PC-9 (cell line): ENCODE data around the gene ADRB1. TPM values are rescaled to one million over a fixed set of nuclear protein-coding genes. Genes with fewer than 3 reads are reported as not detected.

Experiments
- BruUV-seq: library from RNA; stranded (reverse); fragments of 400-500 nt; replicated peaks from 2 replicates; lab custom pipeline; 2021; lab: Mats Ljungman, UMichigan
- CTCF ChIA-PET: fragments of 300-600 bp; sonication (Branson Sonifier 250); formaldehyde crosslinking; loops from one replicate; lab custom pipeline; 2022; ENCODE audit warnings: antibody characterized with exemption; lab: Charles Lee
- POLR2A ChIA-PET: fragments of 300-600 bp; sonication (Branson Sonifier 250); formaldehyde crosslinking; loops from one replicate; lab custom pipeline; 2022; ENCODE audit warnings: antibody characterized with exemption; ENCODE audit not compliant: unreplicated experiment; lab: Charles Lee
- DNase-seq, 2 experiments: peaks; one replicate each; pipeline versions ENCODE4 v3.0.0 to v3.0.0-alpha.2; 2015 to 2022; ENCODE audit warnings: mixed read lengths in 1 of 2
- H2AFZ ChIP-seq: fragments of 200-600 bp; sonication (generic); 2 replicates; pipeline ENCODE4 v1.8.1; 2017; ENCODE audit warnings: antibody characterized with exemption
- H3F3A ChIP-seq: fragments of 200-600 bp; sonication (generic); 2 replicates; pipeline ENCODE4 v1.8.1; 2017; ENCODE audit warnings: antibody characterized with exemption, mild to moderate bottlenecking, low read depth; ENCODE audit not compliant: insufficient read depth
- H3K27ac ChIP-seq: fragments of 200-600 bp; sonication (generic); 2 replicates; pipeline ENCODE4 v1.6.1; 2016; ENCODE audit warnings: mixed run types
- H3K27me3 ChIP-seq: fragments of 200-600 bp; sonication (generic); 2 replicates; pipeline ENCODE4 v1.6.1; 2016; ENCODE audit warnings: low read depth, mixed run types; ENCODE audit not compliant: insufficient read depth
- H3K36me3 ChIP-seq: fragments of 200-600 bp; sonication (generic); 2 replicates; pipeline ENCODE4 v1.6.1; 2016; ENCODE audit warnings: low read depth, mixed run types
- H3K4me1 ChIP-seq: fragments of 200-600 bp; sonication (generic); replicated peaks from 2 replicates; pipeline ENCODE4 v1.6.1; 2016; ENCODE audit warnings: mixed run types; ENCODE audit not compliant: insufficient read depth
- H3K4me2 ChIP-seq: fragments of 200-600 bp; sonication (generic); 2 replicates; pipeline ENCODE4 v1.6.1; 2017; ENCODE audit warnings: mixed run types
- H3K4me3 ChIP-seq: fragments of 200-600 bp; sonication (generic); 2 replicates; pipeline ENCODE4 v1.6.1; 2016; ENCODE audit warnings: mixed run types
- H3K79me2 ChIP-seq: fragments of 200-600 bp; sonication (generic); 2 replicates; pipeline ENCODE4 v1.6.1; 2017; ENCODE audit warnings: low read depth, mixed run types
- H3K9me2 ChIP-seq: fragments of 200-600 bp; sonication (generic); 2 replicates; pipeline ENCODE4 v1.8.1; 2017; ENCODE audit warnings: mild to moderate bottlenecking; ENCODE audit not compliant: insufficient read depth
- H3K9me3 ChIP-seq: fragments of 200-600 bp; sonication (generic); 2 replicates; pipeline ENCODE4 v1.8.1; 2016; ENCODE audit warnings: low read depth; ENCODE audit not compliant: insufficient read depth
- H4K20me1 ChIP-seq: fragments of 200-600 bp; sonication (generic); 2 replicates; pipeline ENCODE4 v1.8.1; 2017; ENCODE audit not compliant: insufficient read depth
- CTCF ChIP-seq: fragments of 200-600 bp; sonication (generic); conservative IDR thresholded peaks from 2 replicates; pipeline ENCODE4 v1.6.1; 2017; ENCODE audit warnings: mixed run types, antibody characterized with exemption, mild to moderate bottlenecking, moderate library complexity
- EZH2 ChIP-seq: fragments of 200-600 bp; sonication (generic); IDR thresholded peaks from 2 replicates; pipeline ENCODE4 v1.8.0; 2017; ENCODE audit warnings: antibody characterized with exemption, low read depth
- intact Hi-C: fragments of 100-400 bp; cut with micrococcal nuclease; formaldehyde crosslinking; loops from one replicate; pipeline ENCODE4 v1.10.0; 2022; ENCODE audit not compliant: unreplicated experiment
- total RNA-seq: library from RNA; stranded (reverse); gene quantifications from 2 replicates; pipeline ENCODE4 v1.2.3, GENCODE V29; 2021

The ADRB1 gene
- total RNA-seq, 1 experiment from 2014 or later: 0.48 TPM

GRCh38 chr10:114064151-114065048 is 20.7 kb downstream of the ADRB1 start:
- CTCF ChIA-PET: no interaction called here
- TF ChIP-seq EZH2 (no peak), CTCF (no peak)

DNA sequence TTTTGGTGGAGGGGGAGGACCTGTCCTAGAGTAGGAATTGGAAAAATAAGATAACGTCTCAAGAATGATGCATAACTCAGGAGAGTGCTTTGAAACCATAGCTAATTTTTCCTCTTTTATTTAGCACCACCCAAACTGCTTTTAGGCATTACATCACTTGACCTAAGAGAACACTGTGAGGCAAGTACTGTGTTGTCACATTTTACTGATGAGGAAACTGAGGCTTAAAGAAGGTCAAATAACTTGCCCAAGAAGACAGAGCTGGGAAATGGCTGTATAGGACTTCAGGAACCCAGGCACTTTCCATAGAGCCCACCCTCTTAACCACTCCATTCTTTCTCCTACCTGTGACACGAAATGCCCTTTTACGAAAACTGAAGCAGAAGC is 21.4 kb downstream of the ADRB1 start:
- H3K36me3 ChIP-seq: no peaks in the 10 kb centered on the region

More at GRCh38 chr10:114064151-114065048, 20.7 kb downstream of the ADRB1 start:
- no peak for DNase-seq
- POLR2A ChIA-PET: interaction anchor here (0.6 kb wide), 1 partner anchor 34 kb away, joined by 5 read pairs; no protein-coding TSS in a partner anchor
- intact Hi-C loops: no loop called here
- Histone ChIP-seq H3K9me2 (no peaks in the 10 kb centered on the region), H3K27ac (no peak overlapping the region), H3K27me3 (no peaks in the 10 kb centered on the region), H4K20me1 (no peaks in the 10 kb centered on the region), H3K36me3 (no peaks in the 10 kb centered on the region), H3K9me3 (no peaks in the 10 kb centered on the region), H3K4me1 (no peaks in the 10 kb centered on the region), H3K4me3 (no peak overlapping the region), H3K4me2 (no peak overlapping the region), H2AFZ (no peak overlapping the region), H3F3A (no peaks in the 10 kb centered on the region), H3K79me2 (no peaks in the 10 kb centered on the region)
- no TSS peak for BruUV-seq

More for the DNA sequence above, 21.4 kb downstream of the ADRB1 start:
- ChIA-PET POLR2A (no interaction called here), CTCF (no interaction called here)
- H3F3A ChIP-seq: no peaks in the 10 kb centered on the region
- H3K27ac ChIP-seq: no peak overlapping the region
- H3K4me3 ChIP-seq: no peak overlapping the region
- no peaks in the 10 kb centered on the region for H3K27me3 ChIP-seq
- no peaks in the 10 kb centered on the region for H3K4me1 ChIP-seq
- no peaks in the 10 kb centered on the region for H3K79me2 ChIP-seq
- H3K9me2 ChIP-seq: no peaks in the 10 kb centered on the region
- no peak for TF ChIP-seq EZH2
- no peak for TF ChIP-seq CTCF
- intact Hi-C loops: no loop called here
- no peaks in the 10 kb centered on the region for H4K20me1 ChIP-seq
- no peak overlapping the region for H3K4me2 ChIP-seq
- no TSS peak for BruUV-seq
- DNase-seq: no peak
- no peaks in the 10 kb centered on the region for H3K9me3 ChIP-seq
- no peak overlapping the region for H2AFZ ChIP-seq
